Fibroblast of pulmonary artery (primary cell): ENCODE measurements around the gene CACNA1G.

ENCODE experiments used
- DNase-seq: peaks from one replicate; pipeline ENCODE4 v3.0.0-alpha.2; 2010; ENCODE audit warnings: low read depth
- H3K4me3 ChIP-seq: replicated peaks from 2 replicates; pipeline ENCODE4 v1.5.1; 2011; ENCODE audit warnings: low read depth, mild to moderate bottlenecking, control low read depth, low read length, moderate library complexity
- TF ChIP-seq, protein P1 (sequence below): IDR thresholded peaks from 2 replicates; pipeline ENCODE4 v1.5.1; 2011; ENCODE audit warnings: mild to moderate bottlenecking, control low read depth, low read length, inconsistent platforms; ENCODE audit errors: missing control alignments

CACNA1G gene

DNA sequence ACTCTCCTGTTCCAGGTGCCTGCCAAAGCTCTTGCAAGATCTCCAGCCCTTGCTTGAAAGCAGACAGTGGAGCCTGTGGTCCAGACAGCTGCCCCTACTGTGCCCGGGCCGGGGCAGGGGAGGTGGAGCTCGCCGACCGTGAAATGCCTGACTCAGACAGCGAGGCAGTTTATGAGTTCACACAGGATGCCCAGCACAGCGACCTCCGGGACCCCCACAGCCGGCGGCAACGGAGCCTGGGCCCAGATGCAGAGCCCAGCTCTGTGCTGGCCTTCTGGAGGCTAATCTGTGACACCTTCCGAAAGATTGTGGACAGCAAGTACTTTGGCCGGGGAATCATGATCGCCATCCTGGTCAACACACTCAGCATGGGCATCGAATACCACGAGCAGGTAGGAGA lies 17.7 kb downstream of the CACNA1G start:
- H3K4me3 ChIP-seq: no peak overlapping the region
- DNase-seq: no peak
- TF ChIP-seq, protein P1, sequence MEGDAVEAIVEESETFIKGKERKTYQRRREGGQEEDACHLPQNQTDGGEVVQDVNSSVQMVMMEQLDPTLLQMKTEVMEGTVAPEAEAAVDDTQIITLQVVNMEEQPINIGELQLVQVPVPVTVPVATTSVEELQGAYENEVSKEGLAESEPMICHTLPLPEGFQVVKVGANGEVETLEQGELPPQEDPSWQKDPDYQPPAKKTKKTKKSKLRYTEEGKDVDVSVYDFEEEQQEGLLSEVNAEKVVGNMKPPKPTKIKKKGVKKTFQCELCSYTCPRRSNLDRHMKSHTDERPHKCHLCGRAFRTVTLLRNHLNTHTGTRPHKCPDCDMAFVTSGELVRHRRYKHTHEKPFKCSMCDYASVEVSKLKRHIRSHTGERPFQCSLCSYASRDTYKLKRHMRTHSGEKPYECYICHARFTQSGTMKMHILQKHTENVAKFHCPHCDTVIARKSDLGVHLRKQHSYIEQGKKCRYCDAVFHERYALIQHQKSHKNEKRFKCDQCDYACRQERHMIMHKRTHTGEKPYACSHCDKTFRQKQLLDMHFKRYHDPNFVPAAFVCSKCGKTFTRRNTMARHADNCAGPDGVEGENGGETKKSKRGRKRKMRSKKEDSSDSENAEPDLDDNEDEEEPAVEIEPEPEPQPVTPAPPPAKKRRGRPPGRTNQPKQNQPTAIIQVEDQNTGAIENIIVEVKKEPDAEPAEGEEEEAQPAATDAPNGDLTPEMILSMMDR: no peak

DNA sequence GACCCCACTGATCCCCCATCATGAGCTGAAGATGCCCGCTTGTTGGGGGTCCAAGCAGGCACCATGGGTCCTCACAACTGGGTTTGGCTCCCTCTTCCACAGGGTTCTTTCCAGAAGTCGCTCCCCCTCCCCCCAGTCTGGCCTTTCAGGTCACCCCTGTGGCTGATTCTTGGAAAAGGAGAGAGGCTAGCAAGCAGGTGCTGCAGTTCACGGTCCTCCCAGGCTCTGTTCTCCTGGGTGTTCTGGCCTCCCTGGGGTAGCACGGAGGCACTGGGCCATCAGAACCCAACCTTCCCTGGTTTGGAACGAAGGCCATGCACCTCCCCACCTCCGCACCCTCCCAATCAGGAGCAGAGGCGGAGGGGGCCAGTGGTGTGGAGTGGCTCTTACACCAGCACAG lies 18.9 kb downstream of the CACNA1G start:
- H3K4me3 ChIP-seq: no peak overlapping the region
- DNase-seq: no peak
- TF ChIP-seq, protein P1: no peak

DNA sequence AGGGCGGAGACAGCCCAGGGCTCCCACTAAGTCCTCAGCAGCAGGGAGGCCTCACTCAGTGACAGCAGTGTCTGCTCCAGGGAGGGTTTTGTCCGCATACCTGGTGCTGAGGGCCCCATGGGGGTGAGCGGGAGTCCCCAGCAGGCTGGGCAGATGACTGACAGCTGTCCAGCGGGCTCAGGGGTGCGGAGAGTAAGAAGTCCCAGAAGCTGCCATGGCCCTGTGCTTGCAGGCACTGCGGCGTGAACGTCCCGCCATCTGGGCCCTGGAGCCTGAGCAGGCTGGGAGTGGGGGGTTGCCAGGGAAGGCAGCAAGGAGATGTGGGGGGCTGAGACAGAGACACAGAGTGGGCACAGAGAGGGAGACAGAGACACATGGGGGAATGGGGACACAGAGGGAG lies 20.1 kb downstream of the CACNA1G start:
- DNase-seq: no peak

DNA sequence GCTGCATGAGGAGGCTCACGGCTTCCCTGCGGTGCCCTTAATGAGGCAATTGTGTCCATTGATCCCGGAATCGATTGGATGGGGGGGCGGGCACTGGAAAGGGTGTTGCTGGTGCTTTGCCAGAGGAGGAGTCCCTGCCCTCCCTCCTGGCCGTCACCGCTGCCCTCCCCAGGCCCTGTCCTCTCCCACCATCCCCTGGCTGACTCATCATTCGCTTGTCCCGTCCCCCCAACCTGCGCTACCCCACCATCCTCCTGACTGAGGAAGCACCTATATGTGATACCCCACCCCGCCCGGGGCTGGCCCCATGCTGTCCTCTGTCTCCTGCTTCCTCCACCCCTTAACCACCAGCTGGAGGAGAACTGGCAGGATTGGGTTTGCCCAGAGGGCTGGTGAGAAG lies 20.8 kb downstream of the CACNA1G start:
- no peak for DNase-seq
- H3K4me3 ChIP-seq: no peak overlapping the region
- TF ChIP-seq, protein P1: no peak

More for the DNA sequence above, 20.1 kb downstream of the CACNA1G start:
- H3K4me3 ChIP-seq: no peak overlapping the region
- TF ChIP-seq, protein P1: no peak

- TF ChIP-seq, protein P1: no peak
- no peak overlapping the region for H3K4me3 ChIP-seq
- DNase-seq: no peak
Measured at GRCh38 chr17:50582741-50583140, 22.2 kb downstream of the CACNA1G start.

DNA sequence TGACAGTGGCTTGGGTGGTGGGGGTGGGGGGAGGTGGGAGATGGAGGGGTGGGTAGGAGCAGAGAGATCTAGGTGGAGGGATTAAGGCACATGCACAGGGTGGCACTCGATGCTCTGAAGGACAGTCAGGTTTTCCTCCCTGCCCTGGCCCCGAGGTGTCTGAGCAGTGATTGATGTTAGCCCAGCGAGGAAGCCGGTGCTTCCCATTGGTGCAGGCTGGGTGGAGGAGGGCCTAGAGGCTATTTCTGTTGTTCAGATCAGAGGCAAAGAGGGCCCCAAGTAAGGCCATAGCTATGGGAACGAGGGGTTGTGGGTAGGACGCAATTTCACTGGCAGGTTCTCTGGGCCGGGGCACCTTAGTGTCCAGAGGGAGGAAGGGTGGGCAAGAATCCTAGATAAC lies 23.1 kb downstream of the CACNA1G start:
- no peak overlapping the region for H3K4me3 ChIP-seq
- DNase-seq: no peak
- TF ChIP-seq, protein P1: no peak

- no peak overlapping the region for H3K4me3 ChIP-seq
- TF ChIP-seq, protein P1: no peak
- DNase-seq: no peak
Measured at GRCh38 chr17:50584116-50584515, 23.6 kb downstream of the CACNA1G start.
